Activated T-helper 9 cell treated with anti-CD3 and anti-CD28 coated beads, Interleukin-2, amount 50 U/mL, for 16 hours (primary cell): ENCODE results near the gene SMOC2.
"Not testable (repeated sequence)": the region's sequence is repeated elsewhere in the genome, so short reads cannot be mapped to it uniquely, and the experiment has no call there.

ENCODE experiments used
- DNase-seq: peaks from one replicate; pipeline ENCODE4 v3.0.0-alpha.2; 2020; ENCODE audit warnings: low read depth

SMOC2 gene

GRCh38 chr6:168541307-168541706 lies 100.3 kb downstream of the SMOC2 start:
- no peak for DNase-seq

- DNase-seq, result no peak
Measured at GRCh38 chr6:168542301-168542700, 101.3 kb downstream of the SMOC2 start.

GRCh38 chr6:168545428-168545827 lies 104.4 kb downstream of the SMOC2 start:
- no peak for DNase-seq

GRCh38 chr6:168546151-168546550 lies 105.2 kb downstream of the SMOC2 start:
- no peak for DNase-seq

- DNase-seq, result no peak
Measured at GRCh38 chr6:168546730-168547129, 105.7 kb downstream of the SMOC2 start.

- DNase-seq, result no peak
Measured at GRCh38 chr6:168550326-168550725, 109.3 kb downstream of the SMOC2 start.

GRCh38 chr6:168554472-168554871 lies 113.5 kb downstream of the SMOC2 start:
- DNase-seq, result no peak

GRCh38 chr6:168554898-168555617 lies 114.1 kb downstream of the SMOC2 start:
- no peak for DNase-seq

- DNase-seq, result no peak
Measured at GRCh38 chr6:168555618-168556273, 114.8 kb downstream of the SMOC2 start.

- no peak for DNase-seq
Measured at GRCh38 chr6:168557512-168557911, 116.5 kb downstream of the SMOC2 start.

GRCh38 chr6:168558686-168559085 lies 117.7 kb downstream of the SMOC2 start:
- no peak for DNase-seq

GRCh38 chr6:168559574-168560098 lies 118.7 kb downstream of the SMOC2 start:
- DNase-seq, result no peak

- DNase-seq, result no peak
Measured at GRCh38 chr6:168560126-168560525, 119.1 kb downstream of the SMOC2 start.

GRCh38 chr6:168562576-168563151 lies 121.7 kb downstream of the SMOC2 start:
- DNase-seq, result no peak

GRCh38 chr6:168563656-168564055 lies 122.7 kb downstream of the SMOC2 start:
- no peak for DNase-seq

- DNase-seq, result no peak
Measured at GRCh38 chr6:168565112-168565511, 124.1 kb downstream of the SMOC2 start.

- DNase-seq, result no peak
Measured at GRCh38 chr6:168570211-168570610, 129.2 kb downstream of the SMOC2 start.

- DNase-seq, result no peak
Measured at GRCh38 chr6:168571268-168571667, 130.3 kb downstream of the SMOC2 start.

GRCh38 chr6:168573276-168573835 lies 132.4 kb downstream of the SMOC2 start:
- DNase-seq, result not testable (repeated sequence)

GRCh38 chr6:168574075-168574698 lies 133.2 kb downstream of the SMOC2 start:
- DNase-seq, result no peak

GRCh38 chr6:168574699-168575195 lies 133.8 kb downstream of the SMOC2 start:
- DNase-seq, result no peak
